HG03066 (cell line): ENCODE results near the gene STK39.

ENCODE experiments used
- ATAC-seq: cut with Tn5 transposase; IDR thresholded peaks from one replicate; pipeline ENCODE4 v1.9.1; 2021; ENCODE audit warnings: low read depth; ENCODE audit not compliant: unreplicated experiment

The STK39 gene

DNA sequence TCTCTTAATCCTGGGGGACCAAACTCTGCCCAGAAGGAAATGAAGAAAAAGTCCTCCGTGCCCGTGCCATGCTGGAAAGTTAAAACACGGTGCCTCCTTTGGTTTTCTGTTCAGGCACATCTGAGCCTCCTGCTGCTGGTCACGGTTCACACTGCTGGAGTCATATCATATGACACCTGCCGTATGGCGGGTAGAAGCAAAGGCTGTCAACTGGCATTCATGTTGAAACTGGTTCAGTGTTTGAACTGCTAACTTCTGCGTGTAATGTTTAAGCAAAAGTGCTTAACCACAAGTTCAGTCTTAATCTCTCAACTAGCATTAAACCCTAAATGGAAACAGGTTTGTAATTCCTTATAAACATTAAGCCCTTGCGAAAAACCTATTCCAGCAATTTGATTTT, 3.1 kb downstream of the STK39 start:
- no peak for ATAC-seq

DNA sequence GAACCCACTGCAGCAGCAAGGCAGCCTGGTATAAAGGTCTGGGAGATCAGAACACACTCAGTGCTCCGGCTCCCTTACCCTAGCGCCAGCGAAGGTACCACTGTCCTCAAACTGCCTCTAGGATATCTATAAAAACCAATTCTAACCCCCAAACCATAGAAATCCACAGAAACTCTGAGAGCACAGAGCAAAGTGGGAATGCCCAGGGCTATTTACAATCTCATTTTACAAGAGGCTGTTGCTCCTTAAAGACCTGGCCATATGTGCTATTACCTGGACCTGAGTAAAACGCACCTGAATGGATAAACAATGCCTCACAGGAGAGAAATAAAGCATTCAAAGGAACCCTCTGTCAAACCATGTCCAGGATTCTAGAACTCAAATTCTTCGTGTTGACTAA, 4.3 kb downstream of the STK39 start:
- no peak for ATAC-seq

DNA sequence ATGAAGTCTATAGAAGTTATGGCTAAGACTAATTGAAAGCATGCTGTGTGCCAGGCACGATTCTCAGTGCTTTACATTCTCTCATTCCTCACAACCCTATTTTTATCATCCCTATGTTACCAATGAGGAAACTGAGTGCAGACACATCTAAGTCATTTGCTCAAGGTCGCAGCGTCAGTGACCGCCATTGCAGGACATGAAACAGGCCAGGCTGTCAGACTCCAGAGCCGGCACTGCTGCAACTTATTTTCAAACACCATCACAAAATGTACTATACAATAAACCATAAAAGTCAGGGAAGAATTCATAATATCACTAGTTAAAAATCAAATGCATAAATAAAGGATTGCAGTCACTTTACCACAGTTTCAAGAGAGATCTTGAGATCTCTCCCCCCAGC, 5.6 kb downstream of the STK39 start:
- ATAC-seq: no peak

DNA sequence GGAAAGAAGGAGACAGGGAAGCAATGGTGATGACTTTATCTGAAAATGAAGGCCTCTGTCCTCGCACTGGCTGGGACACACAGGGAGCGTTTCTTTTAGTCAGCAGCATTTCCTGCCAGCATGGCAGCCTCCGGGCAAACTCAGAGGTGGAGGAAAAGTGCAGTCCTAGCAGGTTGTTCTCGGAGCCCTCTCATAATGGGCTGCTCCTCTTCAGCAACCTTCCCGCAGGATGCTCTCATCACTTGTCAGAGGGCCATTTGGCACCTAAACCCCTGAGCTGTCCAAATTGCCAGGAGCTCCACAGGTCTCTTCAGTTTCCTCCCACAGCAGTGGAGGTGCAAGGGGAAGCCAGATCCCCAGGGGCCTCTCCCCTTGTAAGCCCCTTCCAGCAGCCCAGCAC, 6.2 kb downstream of the STK39 start:
- ATAC-seq: no peak

GRCh38 chr2:168239281-168239680, 8.1 kb downstream of the STK39 start:
- no peak for ATAC-seq

GRCh38 chr2:168237741-168238140, 9.7 kb downstream of the STK39 start:
- no peak for ATAC-seq

DNA sequence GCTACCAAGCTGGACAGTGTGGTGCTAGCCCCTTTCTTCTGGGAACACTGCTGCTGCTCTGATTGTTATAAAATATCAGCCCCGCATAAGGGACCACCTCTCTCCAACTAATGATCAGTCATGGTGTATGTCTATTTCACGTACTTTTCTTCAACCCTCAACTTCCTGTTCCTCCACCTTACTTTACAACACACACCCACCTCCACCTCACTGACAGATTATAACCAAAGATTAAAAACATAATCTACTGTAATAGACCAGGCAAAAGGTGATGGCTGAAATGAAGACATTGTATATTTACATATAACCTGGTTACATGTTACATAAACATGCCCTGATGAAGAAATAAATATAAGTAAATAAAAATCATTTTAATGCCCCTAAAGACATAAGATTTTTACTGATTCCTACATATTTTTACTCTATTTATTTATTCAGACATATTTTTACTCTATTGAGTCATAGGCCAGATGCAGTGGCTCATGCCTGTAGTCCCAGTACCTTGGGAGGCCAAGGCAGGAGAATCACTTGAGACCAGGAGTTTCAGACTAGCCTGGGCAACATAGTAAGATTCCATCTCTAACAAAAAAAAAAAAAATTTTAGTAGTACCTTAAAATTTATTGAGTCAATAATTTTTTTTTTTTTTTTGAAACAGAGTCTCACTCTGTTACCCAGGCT, 12.8 kb downstream of the STK39 start:
- no peak for ATAC-seq

- ATAC-seq: no peak
Measured at GRCh38 chr2:168233726-168234406, 13.5 kb downstream of the STK39 start.

GRCh38 chr2:168233166-168233565, 14.2 kb downstream of the STK39 start:
- no peak for ATAC-seq

DNA sequence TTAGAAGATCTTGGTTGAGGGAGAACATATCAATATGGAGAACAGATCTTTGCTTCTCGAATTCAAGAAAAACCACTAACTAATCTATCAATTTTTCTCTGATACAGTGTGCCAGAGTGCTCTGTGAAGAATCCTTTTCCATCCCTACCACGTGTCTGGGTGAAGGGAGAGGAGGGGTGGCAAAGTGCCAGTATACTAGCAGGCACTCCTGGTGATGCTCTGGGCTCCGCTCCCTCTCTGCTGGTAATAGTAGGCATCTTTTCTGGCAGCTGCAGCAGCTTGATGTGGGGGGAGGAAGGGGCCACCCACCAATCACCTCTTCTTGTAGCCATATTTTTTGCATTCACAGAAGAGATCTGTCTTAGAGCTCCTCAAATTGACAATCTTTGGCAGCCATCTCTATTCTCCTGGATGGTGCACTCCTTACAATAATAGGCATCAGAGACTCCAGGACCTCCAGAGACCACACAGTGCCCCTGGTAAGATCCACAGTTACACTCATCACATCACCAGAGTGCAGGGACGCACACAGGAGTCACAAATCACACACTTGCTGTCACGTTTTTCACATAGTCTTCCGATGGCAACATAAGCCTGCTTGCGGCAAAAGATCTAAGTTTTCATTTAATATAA, 15.7 kb downstream of the STK39 start:
- no peak for ATAC-seq

DNA sequence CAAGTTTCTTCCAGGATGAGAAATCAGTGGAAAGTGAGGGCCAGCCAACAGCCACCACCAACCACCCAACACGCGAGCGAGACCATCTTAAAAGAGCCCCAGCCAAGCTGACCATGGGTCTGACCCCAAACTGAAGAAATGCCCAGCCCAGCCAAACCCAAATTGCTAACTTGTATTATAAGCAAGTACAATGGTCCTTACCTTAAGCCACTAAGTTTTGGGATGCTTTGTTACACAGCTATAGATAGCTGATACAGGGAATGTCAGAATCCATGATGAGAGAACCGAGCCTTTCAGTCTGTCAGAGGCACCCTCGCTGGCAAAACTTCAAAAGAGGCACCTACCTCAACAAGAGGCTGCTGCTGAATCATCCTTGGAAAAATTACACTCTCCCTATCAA, 17.0 kb downstream of the STK39 start:
- ATAC-seq: no peak

GRCh38 chr2:168224346-168224745, 23.0 kb downstream of the STK39 start:
- no peak for ATAC-seq

DNA sequence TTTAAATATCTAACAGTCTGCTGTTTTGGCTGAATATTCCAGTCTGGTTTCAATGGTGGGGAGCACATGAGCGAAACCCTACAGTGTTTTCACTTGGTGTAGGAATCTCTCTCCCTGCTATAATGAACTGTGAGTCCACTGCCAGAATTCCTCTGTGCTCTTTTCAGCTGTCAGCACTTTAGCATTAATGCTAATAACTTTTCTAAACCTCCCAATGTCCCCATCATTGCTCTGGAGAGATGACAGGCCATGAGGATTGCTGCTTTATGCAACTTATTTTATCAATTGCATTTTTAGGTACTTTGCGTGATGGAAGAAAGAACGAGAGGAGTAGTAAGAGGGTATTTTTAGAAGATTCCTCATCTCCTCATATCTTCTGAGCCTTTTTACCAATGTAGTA, 25.3 kb downstream of the STK39 start:
- no peak for ATAC-seq

GRCh38 chr2:168220965-168221819, 26.2 kb downstream of the STK39 start:
- no peak for ATAC-seq

- ATAC-seq: no peak
Measured at GRCh38 chr2:168217920-168218319, 29.5 kb downstream of the STK39 start.

DNA sequence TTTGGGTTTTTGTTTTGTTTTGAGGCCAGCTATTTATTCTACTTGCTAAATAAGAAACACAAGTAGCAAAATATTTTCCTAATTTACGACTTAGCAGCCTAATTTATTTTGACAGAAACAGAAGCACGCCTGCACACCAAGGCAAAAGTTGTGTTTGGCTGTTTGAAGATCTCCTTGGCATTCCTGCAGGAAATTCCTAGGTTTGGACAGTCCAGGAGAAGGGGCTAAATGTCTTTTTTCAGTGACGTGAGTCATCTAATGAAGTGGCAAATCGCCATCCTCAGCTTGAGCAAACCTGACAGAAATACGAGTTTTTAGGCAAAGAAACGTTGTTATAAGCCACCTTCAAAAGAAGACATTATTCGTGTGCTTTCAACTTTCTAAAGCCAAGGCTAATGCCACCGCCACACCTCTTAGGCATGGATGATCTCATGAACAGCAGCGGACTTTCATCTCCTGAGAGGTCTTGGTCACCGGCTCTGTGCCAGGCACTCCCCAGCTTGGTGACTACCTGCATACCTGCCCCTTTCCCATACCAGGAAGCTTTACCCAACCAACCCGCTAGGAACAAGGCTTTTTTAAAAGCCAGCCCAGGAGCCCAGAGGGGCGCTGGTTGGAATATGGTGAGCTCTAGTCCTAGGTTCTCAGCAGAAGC, 30.9 kb downstream of the STK39 start:
- no peak for ATAC-seq

- no peak for ATAC-seq
Measured at GRCh38 chr2:168215813-168216212, 31.6 kb downstream of the STK39 start.

GRCh38 chr2:168212866-168213265, 34.5 kb downstream of the STK39 start:
- ATAC-seq: no peak

- no peak for ATAC-seq
Measured at GRCh38 chr2:168212167-168212566, 35.2 kb downstream of the STK39 start.

- no peak for ATAC-seq
Measured at GRCh38 chr2:168211664-168212163, 35.7 kb downstream of the STK39 start.
